ENCODE measurements around the gene GSDME.

The GSDME gene

GRCh38 chr7:24729365-24730017 lies 27.8 kb downstream of the GSDME start (continued):
- TF ChIP-seq REST (tag by site-specific recombination; IDR thresholded peaks at IDR 0.05) (no peak), ZNF274 (IDR thresholded peaks at IDR 0.05; ENCODE audit: low read length) (no peak), ZNF274 (tag by site-specific recombination; IDR thresholded peaks at IDR 0.05; ENCODE audit: borderline replicate concordance) (no peak), ZNF677 (tag by site-specific recombination; IDR thresholded peaks at IDR 0.05) (no peak), ZSCAN23 (tag by site-specific recombination; IDR thresholded peaks at IDR 0.05) (no peak), WT1 (tag by site-specific recombination; IDR thresholded peaks at IDR 0.05) (no peak), CTCF (tag by site-specific recombination; IDR thresholded peaks at IDR 0.05) (no peak), ZNF514 (tag by site-specific recombination; IDR thresholded peaks at IDR 0.05) (no peak), ZNF843 (tag by site-specific recombination; IDR thresholded peaks at IDR 0.05) (no peak), ZNF155 (tag by site-specific recombination; IDR thresholded peaks at IDR 0.05) (no peak)

GRCh38 chr7:24728503-24729364 lies 28.5 kb downstream of the GSDME start:
- Histone ChIP-seq H3K9me3 (ENCODE audit: control insufficient read depth, insufficient read depth, low read depth, low read length) (no peaks in the 10 kb centered on the region), H3K27ac (ENCODE audit: extremely low read depth, low read depth, low read length) (no peak overlapping the region), H3K36me3 (ENCODE audit: control insufficient read depth in 2 of 2, insufficient read depth in 1 of 2, low read length in 2 of 2) (no peaks in the 10 kb centered on the region), H3K4me3 (ENCODE audit: low read depth, low read length) (no peak overlapping the region), H3K4me1 (ENCODE audit: control insufficient read depth, insufficient read depth, low read length) (no peaks in the 10 kb centered on the region)
- TF ChIP-seq ZBTB17 (tag by site-specific recombination; IDR thresholded peaks at IDR 0.05) (no peak), ZNF394 (tag by site-specific recombination; IDR thresholded peaks at IDR 0.05; ENCODE audit: borderline replicate concordance) (no peak), ZFHX2 (tag by site-specific recombination; conservative IDR thresholded peaks at IDR 0.05) (peak; percentile 82), EGR2 (tag by site-specific recombination; IDR thresholded peaks at IDR 0.05; ENCODE audit: low read depth) (peak; percentile 83), ZNF37A (tag by site-specific recombination; IDR thresholded peaks at IDR 0.05) (no peak), ZNF626 (tag by site-specific recombination; IDR thresholded peaks at IDR 0.05) (no peak), ZNF391 (tag by site-specific recombination; IDR thresholded peaks at IDR 0.05; ENCODE audit: borderline replicate concordance, low read depth) (no peak)
- ChIA-PET CTCF (interaction anchor here (0.7 kb wide), 1 partner anchor 13 kb away, joined by 4 read pairs; no protein-coding TSS in a partner anchor), POLR2A (no interaction called here)

- POLR2A ChIA-PET = no interaction called here
- Histone ChIP-seq H3K4me1 (ENCODE audit: control insufficient read depth, insufficient read depth, low read length) (no peaks in the 10 kb centered on the region), H3K4me3 (ENCODE audit: low read depth, low read length) (no peak overlapping the region), H3K27ac (ENCODE audit: extremely low read depth, low read depth, low read length) (no peak overlapping the region), H3K9me3 (ENCODE audit: control insufficient read depth, insufficient read depth, low read depth, low read length) (no peaks in the 10 kb centered on the region), H3K36me3 (ENCODE audit: control insufficient read depth in 2 of 2, insufficient read depth in 1 of 2, low read length in 2 of 2) (no peaks in the 10 kb centered on the region)
- CTCF ChIA-PET = no interaction called here
- TF ChIP-seq ZNF140 (tag by site-specific recombination; IDR thresholded peaks at IDR 0.05) (no peak), ZNF791 (tag by site-specific recombination; IDR thresholded peaks at IDR 0.05) (no peak), ZBTB8A (tag by site-specific recombination; IDR thresholded peaks at IDR 0.05) (no peak), YY2 (tag by site-specific recombination; IDR thresholded peaks at IDR 0.05) (no peak), MZF1 (tag by site-specific recombination; IDR thresholded peaks at IDR 0.05; ENCODE audit: borderline replicate concordance) (no peak), ZNF555 (tag by site-specific recombination; conservative IDR thresholded peaks at IDR 0.05) (no peak), ZBTB21 (tag by site-specific recombination; IDR thresholded peaks at IDR 0.05) (no peak), ZNF394 (tag by site-specific recombination; IDR thresholded peaks at IDR 0.05; ENCODE audit: borderline replicate concordance) (no peak), SP2 (tag by site-specific recombination; IDR thresholded peaks at IDR 0.05) (no peak), ZFHX2 (tag by site-specific recombination; conservative IDR thresholded peaks at IDR 0.05) (no peak), ZNF48 (tag by site-specific recombination; IDR thresholded peaks at IDR 0.05) (no peak), BCL11A (tag by site-specific recombination; IDR thresholded peaks at IDR 0.05; ENCODE audit: low read depth) (no peak), KLF17 (tag by site-specific recombination; IDR thresholded peaks at IDR 0.05) (no peak)
Observed at GRCh38 chr7:24728121-24728500, 29.2 kb downstream of the GSDME start.

All from HEK293 (cell line).